Testis (tissue), 3 donors: ENCODE measurements around the gene ARHGAP26. TPM values are rescaled to one million over a fixed set of nuclear protein-coding genes. Genes with fewer than 3 reads are reported as not detected.

ENCODE experiments used
- DNase-seq: peaks from one replicate; pipeline ENCODE4 v3.0.0-alpha.2; 2019
- H3K27ac ChIP-seq, 2 donors: fragments of 200-600 bp; sonication (generic); one replicate each; pipeline ENCODE4 v1.5.1; 2019
- H3K27me3 ChIP-seq: fragments of 200-600 bp; sonication (generic); one replicate; pipeline ENCODE4 v1.5.1; 2019
- H3K36me3 ChIP-seq: fragments of 200-600 bp; sonication (generic); one replicate; pipeline ENCODE4 v1.5.1; 2017; ENCODE audit warnings: low read depth; ENCODE audit errors: missing control alignments
- H3K4me1 ChIP-seq: fragments of 200-600 bp; sonication (generic); one replicate; pipeline ENCODE4 v1.5.1; 2019
- H3K4me3 ChIP-seq, 2 donors: fragments of 200-600 bp; sonication (generic); one replicate each; pipeline ENCODE4 v1.5.1; 2017 to 2019
- H3K9me3 ChIP-seq: fragments of 200-600 bp; sonication (generic); one replicate; pipeline ENCODE4 v1.5.1; 2017
- POLR2A ChIP-seq: fragments of 450-650 bp; IDR thresholded peaks from one replicate; pipeline ENCODE4 v1.6.1; 2017; ENCODE audit warnings: antibody characterized with exemption, mild to moderate bottlenecking, moderate library complexity
- WGBS, 2 donors: methylation state at CpG; one replicate each; pipeline ENCODE4 v1.1.5; 2018; 5-methylcytosine and 5-hydroxymethylcytosine counted together
- intact Hi-C: fragments of 100-400 bp; cut with DNase I; formaldehyde crosslinking; loops from one replicate; pipeline ENCODE4 v1.15.1; 2023; ENCODE audit warnings: low total_unique reads
- polyA plus RNA-seq: library from polyadenylated mRNA; stranded (reverse); fragments of 350-450 nt; fragmentation: Illumina TruSeq; extraction: RNeasy Lipid Tissue Mini Kit (QIAGEN cat#74804); gene quantifications from one replicate; pipeline ENCODE4 v1.2.3, GENCODE V29; 2014; ENCODE audit warnings: low read depth, low replicate concordance; ENCODE audit not compliant: insufficient read depth
- total RNA-seq, 2 donors: library from RNA; depleted of rRNA; stranded (reverse); fragments of >200 nt; gene quantifications; one replicate each; pipeline ENCODE4 v1.2.3, GENCODE V29; 2016
- TF ChIP-seq, protein P1 (sequence below), 3 experiments: fragments of 450-650 bp in 2 of 3; fragments of 200-600 bp in 1 of 3; sonication (generic) in 1 of 3; IDR thresholded peaks; one replicate each; pipeline ENCODE4 v1.5.1; 2016 to 2019; ENCODE audit warnings: antibody characterized with exemption in 3 of 3, mild to moderate bottlenecking in 2 of 3, moderate library complexity in 1 of 3

The ARHGAP26 gene
- total and polyA plus RNA-seq, 3 donors from 2014 or later, result 33.8 to 98.7 (median 95.7) TPM

DNA sequence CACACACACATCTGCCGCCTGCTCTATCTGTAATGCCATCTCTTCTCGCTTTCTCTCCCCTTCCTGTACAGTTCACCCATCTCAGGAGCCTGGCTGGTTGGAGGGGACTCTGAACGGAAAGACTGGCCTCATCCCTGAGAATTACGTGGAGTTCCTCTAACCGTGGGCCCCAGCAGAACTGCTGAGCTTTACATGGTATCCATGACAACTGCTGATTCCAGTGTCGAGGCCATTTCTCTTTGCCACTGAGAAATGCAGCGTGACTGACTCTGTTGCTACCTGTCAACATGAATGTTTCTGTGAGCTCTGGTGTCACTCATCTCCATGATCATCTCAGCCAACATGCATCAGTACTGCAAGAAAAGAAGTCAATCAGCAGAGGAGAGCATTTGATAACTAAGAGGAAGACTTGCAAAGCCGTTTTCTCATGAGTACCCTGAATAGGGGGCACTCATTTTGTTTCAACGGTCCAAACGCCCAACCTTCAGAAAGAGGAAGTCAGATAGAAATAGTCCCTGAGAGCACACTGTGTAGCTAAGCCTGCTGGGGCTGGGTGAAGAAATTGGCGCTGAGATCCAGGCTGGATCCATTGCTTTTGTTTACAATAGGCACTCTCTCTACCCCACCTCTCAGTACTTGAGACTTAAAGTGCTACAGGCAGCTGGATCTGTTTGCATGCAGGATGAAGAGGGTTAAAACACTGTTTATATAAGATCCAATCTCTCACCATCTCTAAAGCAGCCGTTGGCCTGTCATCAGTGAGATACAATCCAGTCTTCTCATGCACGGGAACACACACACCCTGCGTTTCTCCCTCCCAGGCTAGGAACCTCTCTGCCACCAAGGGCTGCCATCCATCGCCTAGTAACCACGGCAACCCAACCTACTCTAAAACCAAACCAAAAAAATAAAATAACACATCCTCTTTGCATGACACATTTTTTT is 452.4 kb downstream of the ARHGAP26 start:
- Histone ChIP-seq H3K27ac (no peak overlapping the region), H3K4me1 (peaks cover 3% of the 10 kb centered on the region), H3K36me3 (no peaks in the 10 kb centered on the region), H3K9me3 (no peaks in the 10 kb centered on the region), H3K4me3 (no peak overlapping the region), H3K27me3 (no peaks in the 10 kb centered on the region)
- intact Hi-C loops, result no loop called here
- no peak for DNase-seq
- TF ChIP-seq POLR2A, result no peak
- WGBS, 2 donors, result 64 to 72% methylated on average over 16 of the region's 16 CpGs

DNA sequence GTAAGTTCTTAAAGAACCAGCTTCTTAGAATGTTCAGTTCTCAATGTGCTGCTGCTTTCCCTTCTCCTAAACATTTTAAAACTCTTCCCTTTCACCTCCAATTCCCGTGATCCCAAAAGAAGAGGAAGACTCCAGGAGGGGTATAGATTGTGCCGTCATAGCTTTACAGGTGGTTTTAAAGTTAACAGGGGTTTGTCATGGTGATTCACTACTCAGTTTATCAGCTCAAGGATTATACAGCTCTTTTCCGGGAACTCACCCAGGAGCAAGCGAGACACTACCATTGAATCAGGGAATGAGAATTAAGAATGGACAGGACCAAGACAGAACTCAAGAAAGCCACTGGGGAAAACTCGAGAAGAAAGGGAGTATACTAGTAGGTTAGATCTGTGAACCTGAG is 454.5 kb downstream of the ARHGAP26 start:
- no peak for TF ChIP-seq POLR2A
- TF ChIP-seq, protein P1, sequence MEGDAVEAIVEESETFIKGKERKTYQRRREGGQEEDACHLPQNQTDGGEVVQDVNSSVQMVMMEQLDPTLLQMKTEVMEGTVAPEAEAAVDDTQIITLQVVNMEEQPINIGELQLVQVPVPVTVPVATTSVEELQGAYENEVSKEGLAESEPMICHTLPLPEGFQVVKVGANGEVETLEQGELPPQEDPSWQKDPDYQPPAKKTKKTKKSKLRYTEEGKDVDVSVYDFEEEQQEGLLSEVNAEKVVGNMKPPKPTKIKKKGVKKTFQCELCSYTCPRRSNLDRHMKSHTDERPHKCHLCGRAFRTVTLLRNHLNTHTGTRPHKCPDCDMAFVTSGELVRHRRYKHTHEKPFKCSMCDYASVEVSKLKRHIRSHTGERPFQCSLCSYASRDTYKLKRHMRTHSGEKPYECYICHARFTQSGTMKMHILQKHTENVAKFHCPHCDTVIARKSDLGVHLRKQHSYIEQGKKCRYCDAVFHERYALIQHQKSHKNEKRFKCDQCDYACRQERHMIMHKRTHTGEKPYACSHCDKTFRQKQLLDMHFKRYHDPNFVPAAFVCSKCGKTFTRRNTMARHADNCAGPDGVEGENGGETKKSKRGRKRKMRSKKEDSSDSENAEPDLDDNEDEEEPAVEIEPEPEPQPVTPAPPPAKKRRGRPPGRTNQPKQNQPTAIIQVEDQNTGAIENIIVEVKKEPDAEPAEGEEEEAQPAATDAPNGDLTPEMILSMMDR (IDR thresholded peaks at IDR 0.05), result no peak
- no peak overlapping the region for H3K27ac ChIP-seq
- no peaks in the 10 kb centered on the region for H3K36me3 ChIP-seq
- peaks cover 3% of the 10 kb centered on the region for H3K4me1 ChIP-seq
- no peak overlapping the region for H3K4me3 ChIP-seq
- intact Hi-C loops, result no loop called here
- H3K27me3 ChIP-seq, result no peaks in the 10 kb centered on the region
- 93 to 95% methylated on average over 5 of the region's 5 CpGs for WGBS, 2 donors
- H3K9me3 ChIP-seq, result no peaks in the 10 kb centered on the region
- DNase-seq, result no peak

DNA sequence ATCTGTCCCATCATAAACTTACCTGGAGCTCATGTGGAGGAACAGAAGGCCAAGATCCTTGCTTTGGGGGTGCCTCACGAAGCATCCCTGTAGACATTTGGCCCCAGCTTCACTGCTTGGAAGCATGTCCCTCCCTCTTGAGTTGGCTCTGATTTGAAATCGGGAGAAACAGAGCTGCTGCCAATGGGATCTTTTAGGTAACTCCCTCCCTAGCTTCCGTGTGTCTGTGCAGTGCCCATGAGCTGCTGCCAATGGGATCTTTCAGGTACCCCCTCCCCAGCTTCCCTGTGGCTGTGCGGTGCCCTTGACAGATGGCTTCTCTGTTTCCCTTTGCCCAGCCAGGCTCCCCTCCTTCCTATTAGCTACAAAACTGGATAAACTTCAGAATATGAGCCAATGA is 455.3 kb downstream of the ARHGAP26 start:
- H3K9me3 ChIP-seq, result no peaks in the 10 kb centered on the region
- no peak overlapping the region for H3K27ac ChIP-seq
- intact Hi-C loops, result no loop called here
- peaks cover 3% of the 10 kb centered on the region for H3K4me1 ChIP-seq
- WGBS, 2 donors, result 96 to 97% methylated on average over 4 of the region's 4 CpGs
- H3K36me3 ChIP-seq, result no peaks in the 10 kb centered on the region
- no peak overlapping the region for H3K4me3 ChIP-seq
- DNase-seq, result no peak
- no peak for TF ChIP-seq POLR2A
- no peaks in the 10 kb centered on the region for H3K27me3 ChIP-seq

DNA sequence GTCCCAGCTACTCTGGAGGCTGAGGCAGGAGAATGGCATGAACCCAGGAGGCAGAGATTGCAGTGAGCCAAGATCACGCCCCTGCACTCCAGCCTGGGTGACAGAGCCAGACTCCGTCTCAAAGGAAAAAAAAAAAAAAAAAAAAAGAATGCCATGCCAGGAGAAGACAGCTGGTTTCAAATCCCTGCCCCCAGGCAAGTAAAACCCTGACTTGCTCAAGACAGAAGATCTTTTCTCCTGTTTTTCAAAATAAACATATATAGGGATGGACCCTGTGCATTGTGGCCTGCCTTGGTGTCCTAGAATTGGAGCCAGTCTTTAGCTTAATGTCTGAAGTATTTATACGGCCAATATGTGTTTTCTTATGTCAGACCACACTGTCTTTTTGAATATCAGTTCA is 456.2 kb downstream of the ARHGAP26 start:
- Histone ChIP-seq H3K4me3 (no peak overlapping the region), H3K27me3 (no peaks in the 10 kb centered on the region), H3K9me3 (no peaks in the 10 kb centered on the region), H3K4me1 (peaks cover 3% of the 10 kb centered on the region), H3K36me3 (no peaks in the 10 kb centered on the region), H3K27ac (no peak overlapping the region)
- no peak for DNase-seq
- intact Hi-C loops, result no loop called here
- WGBS, 2 donors, result 84 to 92% methylated on average over 3 of the region's 3 CpGs
- TF ChIP-seq, protein P1 (IDR thresholded peaks at IDR 0.05), result no peak
- TF ChIP-seq POLR2A, result no peak

DNA sequence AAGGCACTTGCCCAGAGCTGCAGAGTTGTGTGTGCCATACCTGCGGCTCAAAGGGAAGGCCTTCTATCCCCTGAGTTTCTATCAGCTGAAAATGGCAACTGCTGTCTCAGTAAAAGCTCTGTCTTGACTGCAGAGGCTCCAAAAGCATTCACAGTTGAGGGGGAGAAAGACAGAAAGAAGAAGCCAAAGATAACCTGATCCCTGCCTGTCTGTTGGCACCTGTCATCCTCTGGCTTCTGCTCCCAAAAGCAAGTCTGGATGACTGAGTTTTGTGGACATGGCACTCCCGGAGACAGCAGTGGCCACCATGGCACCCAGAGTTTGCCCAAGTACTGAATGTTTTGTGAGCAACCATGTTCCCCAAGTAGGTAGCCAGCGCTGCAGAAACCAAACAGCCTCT is 456.7 kb downstream of the ARHGAP26 start:
- Histone ChIP-seq H3K4me1 (no peaks in the 10 kb centered on the region), H3K9me3 (no peaks in the 10 kb centered on the region), H3K4me3 (no peak overlapping the region), H3K36me3 (no peaks in the 10 kb centered on the region), H3K27me3 (no peaks in the 10 kb centered on the region), H3K27ac (no peak overlapping the region)
- no peak for TF ChIP-seq POLR2A
- TF ChIP-seq, protein P1 (IDR thresholded peaks at IDR 0.05), result no peak
- intact Hi-C loops, result no loop called here
- WGBS, 2 donors, result 92 to 99% methylated on average over 2 to 3 of the region's 3 CpGs
- DNase-seq, result no peak
